MM.1S (cell line): ENCODE data around the gene MPP4.

ENCODE experiments used
- DNase-seq: peaks from one replicate; pipeline ENCODE4 v3.0.0-alpha.2; 2015
- H2AFZ ChIP-seq: fragments of 300-600 bp; sonication (generic); 2 replicates; pipeline ENCODE4 v1.6.0; 2016; ENCODE audit warnings: antibody characterized with exemption, low read length
- H3F3A ChIP-seq: fragments of 300-600 bp; sonication (generic); 2 replicates; pipeline ENCODE4 v1.6.1; 2016; ENCODE audit warnings: mild to moderate bottlenecking, antibody characterized with exemption, low read length, moderate library complexity, mixed read lengths; ENCODE audit not compliant: insufficient read depth
- H3K27ac ChIP-seq: fragments of 300-600 bp; sonication (generic); 2 replicates; pipeline ENCODE4 v1.5.1; 2016; ENCODE audit warnings: mild to moderate bottlenecking, low read length
- H3K27me3 ChIP-seq: fragments of 300-600 bp; sonication (generic); replicated peaks from 2 replicates; pipeline ENCODE4 v1.6.0; 2016; ENCODE audit warnings: low read length; ENCODE audit not compliant: insufficient read depth
- H3K36me3 ChIP-seq: fragments of 300-600 bp; sonication (generic); replicated peaks from 2 replicates; pipeline ENCODE4 v1.6.1; 2016; ENCODE audit warnings: mild to moderate bottlenecking, low read length, mixed read lengths; ENCODE audit not compliant: insufficient read depth
- H3K4me1 ChIP-seq: fragments of 300-600 bp; sonication (generic); 2 replicates; pipeline ENCODE4 v1.6.1; 2016; ENCODE audit warnings: low read length, mixed read lengths
- H3K4me2 ChIP-seq: fragments of 300-600 bp; sonication (generic); 2 replicates; pipeline ENCODE4 v1.6.0; 2016; ENCODE audit warnings: low read depth, low read length
- H3K4me3 ChIP-seq: fragments of 300-600 bp; sonication (generic); 2 replicates; pipeline ENCODE4 v1.5.1; 2016; ENCODE audit warnings: low read length, mixed read lengths
- H3K79me2 ChIP-seq: fragments of 300-600 bp; sonication (generic); 2 replicates; pipeline ENCODE4 v1.6.1; 2016; ENCODE audit warnings: mixed run types, low read length, mixed read lengths
- H3K9ac ChIP-seq: fragments of 300-600 bp; sonication (generic); 2 replicates; pipeline ENCODE4 v1.6.1; 2016; ENCODE audit warnings: low read length, mixed read lengths
- H3K9me2 ChIP-seq: fragments of 300-600 bp; sonication (generic); replicated peaks from 2 replicates; pipeline ENCODE4 v1.6.1; 2016; ENCODE audit warnings: mild to moderate bottlenecking, low read length, mixed read lengths; ENCODE audit not compliant: insufficient read depth
- H3K9me3 ChIP-seq: fragments of 300-600 bp; sonication (generic); replicated peaks from 2 replicates; pipeline ENCODE4 v1.6.1; 2016; ENCODE audit warnings: mild to moderate bottlenecking, low read length, mixed read lengths; ENCODE audit not compliant: insufficient read depth
- H4K20me1 ChIP-seq: fragments of 300-600 bp; sonication (generic); 2 replicates; pipeline ENCODE4 v1.6.1; 2016; ENCODE audit warnings: mild to moderate bottlenecking, low read length, moderate library complexity, mixed read lengths; ENCODE audit not compliant: insufficient read depth
- EZH2 ChIP-seq: fragments of 300-600 bp; sonication (generic); optimal IDR thresholded peaks from 2 replicates; pipeline ENCODE3; 2017; ENCODE audit warnings: low read depth, mild to moderate bottlenecking, antibody characterized with exemption, low read length, mixed read lengths
- EZH2phosphoT487 ChIP-seq: fragments of 300-600 bp; sonication (generic); IDR thresholded peaks from 2 replicates; pipeline ENCODE4 v1.6.1; 2018; ENCODE audit warnings: antibody characterized with exemption, low read length
- TF ChIP-seq, protein P1 (sequence below): fragments of 300-600 bp; sonication (generic); IDR thresholded peaks from 2 replicates; pipeline ENCODE4 v1.5.1; 2016; ENCODE audit warnings: antibody characterized with exemption, low read length, mixed read lengths

MPP4 gene

DNA sequence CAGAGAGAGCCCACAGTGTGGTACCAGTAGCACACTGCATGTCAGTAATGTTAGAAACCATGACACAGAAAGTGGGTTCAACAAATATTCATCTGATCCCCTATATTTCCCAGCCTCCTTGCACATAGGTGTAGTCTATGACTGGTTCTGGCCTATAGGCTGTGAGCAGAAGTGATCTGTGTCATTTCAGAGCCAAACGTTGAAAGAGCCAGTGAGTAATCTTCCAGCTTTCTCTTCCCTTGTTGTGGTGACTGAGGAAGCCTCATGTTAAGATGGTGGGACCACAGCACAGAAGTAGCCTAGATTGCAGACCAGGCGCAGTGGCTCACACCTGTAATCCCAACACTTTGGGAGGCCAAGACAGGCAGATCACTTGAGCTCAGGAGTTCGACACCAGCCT is 59.2 kb downstream of the MPP4 start:
- no peak for DNase-seq
- Histone ChIP-seq H3K9me3 (no peaks in the 10 kb centered on the region), H3K36me3 (no peaks in the 10 kb centered on the region), H3F3A (no peaks in the 10 kb centered on the region), H3K9me2 (no peaks in the 10 kb centered on the region), H3K4me3 (no peak overlapping the region), H2AFZ (no peak overlapping the region), H3K4me2 (no peak overlapping the region), H3K27ac (no peak overlapping the region), H3K27me3 (no peaks in the 10 kb centered on the region), H3K79me2 (no peaks in the 10 kb centered on the region), H4K20me1 (no peaks in the 10 kb centered on the region), H3K4me1 (peaks cover 9% of the 10 kb centered on the region), H3K9ac (no peak overlapping the region)
- no peak for TF ChIP-seq EZH2
- TF ChIP-seq EZH2phosphoT487: no peak
- TF ChIP-seq, protein P1, sequence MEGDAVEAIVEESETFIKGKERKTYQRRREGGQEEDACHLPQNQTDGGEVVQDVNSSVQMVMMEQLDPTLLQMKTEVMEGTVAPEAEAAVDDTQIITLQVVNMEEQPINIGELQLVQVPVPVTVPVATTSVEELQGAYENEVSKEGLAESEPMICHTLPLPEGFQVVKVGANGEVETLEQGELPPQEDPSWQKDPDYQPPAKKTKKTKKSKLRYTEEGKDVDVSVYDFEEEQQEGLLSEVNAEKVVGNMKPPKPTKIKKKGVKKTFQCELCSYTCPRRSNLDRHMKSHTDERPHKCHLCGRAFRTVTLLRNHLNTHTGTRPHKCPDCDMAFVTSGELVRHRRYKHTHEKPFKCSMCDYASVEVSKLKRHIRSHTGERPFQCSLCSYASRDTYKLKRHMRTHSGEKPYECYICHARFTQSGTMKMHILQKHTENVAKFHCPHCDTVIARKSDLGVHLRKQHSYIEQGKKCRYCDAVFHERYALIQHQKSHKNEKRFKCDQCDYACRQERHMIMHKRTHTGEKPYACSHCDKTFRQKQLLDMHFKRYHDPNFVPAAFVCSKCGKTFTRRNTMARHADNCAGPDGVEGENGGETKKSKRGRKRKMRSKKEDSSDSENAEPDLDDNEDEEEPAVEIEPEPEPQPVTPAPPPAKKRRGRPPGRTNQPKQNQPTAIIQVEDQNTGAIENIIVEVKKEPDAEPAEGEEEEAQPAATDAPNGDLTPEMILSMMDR: no peak

DNA sequence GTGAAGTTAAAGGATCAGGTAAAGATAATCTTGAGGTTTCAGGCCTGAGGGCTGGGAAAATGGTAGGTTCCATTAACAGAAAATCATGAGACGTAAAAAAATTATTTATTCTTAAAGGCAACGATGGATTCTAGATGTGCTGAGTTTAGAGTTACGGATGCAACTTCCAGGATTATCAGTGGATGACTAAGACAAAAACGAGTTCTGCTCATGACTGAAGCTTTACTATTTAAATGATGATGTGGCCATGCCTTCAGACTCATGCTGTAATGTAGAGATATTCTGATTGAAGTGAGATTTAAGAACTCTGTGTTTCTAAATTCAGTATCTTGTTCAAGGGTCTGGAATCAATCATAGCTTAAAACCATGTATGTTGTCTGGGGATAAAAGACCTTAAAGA is 60.1 kb downstream of the MPP4 start:
- H3K4me3 ChIP-seq: no peak overlapping the region
- no peak for DNase-seq
- no peaks in the 10 kb centered on the region for H3K27me3 ChIP-seq
- H3K27ac ChIP-seq: no peak overlapping the region
- no peaks in the 10 kb centered on the region for H3K36me3 ChIP-seq
- H3K4me2 ChIP-seq: no peak overlapping the region
- no peak overlapping the region for H3K9ac ChIP-seq
- H3K9me2 ChIP-seq: no peaks in the 10 kb centered on the region
- no peaks in the 10 kb centered on the region for H4K20me1 ChIP-seq
- no peaks in the 10 kb centered on the region for H3F3A ChIP-seq
- no peak overlapping the region for H2AFZ ChIP-seq
- no peaks in the 10 kb centered on the region for H3K79me2 ChIP-seq
- peaks cover 5% of the 10 kb centered on the region for H3K4me1 ChIP-seq
- TF ChIP-seq EZH2: no peak
- TF ChIP-seq, protein P1: no peak
- TF ChIP-seq EZH2phosphoT487: no peak
- H3K9me3 ChIP-seq: no peaks in the 10 kb centered on the region

DNA sequence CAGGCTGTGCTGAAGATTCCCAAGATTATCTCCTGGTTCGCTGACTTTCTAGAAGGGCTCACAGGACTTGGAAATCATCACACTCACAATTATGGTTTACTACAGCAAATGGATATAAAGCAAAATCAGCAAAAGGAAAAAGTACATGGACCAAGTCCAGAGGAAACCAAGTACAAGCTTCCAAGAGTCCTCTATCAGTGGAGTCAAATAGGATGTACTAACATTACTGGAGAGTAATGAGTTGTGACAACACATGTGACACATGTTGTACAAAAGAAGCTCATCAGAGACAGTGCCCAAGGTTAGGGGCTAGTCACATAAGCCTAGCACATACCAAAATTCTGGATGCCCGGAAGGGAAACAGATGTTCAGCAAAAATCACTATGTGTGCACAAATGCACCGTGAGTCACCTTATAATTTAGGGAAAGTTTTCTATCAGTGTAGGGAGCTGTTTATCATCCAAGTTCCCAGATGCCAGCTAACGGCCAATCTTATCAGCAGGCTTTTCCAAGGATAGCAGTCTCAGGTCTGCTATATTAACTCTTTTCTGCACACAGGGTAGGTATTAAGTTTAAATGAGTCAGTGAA is 64.7 kb downstream of the MPP4 start:
- Histone ChIP-seq H3K27ac (no peak overlapping the region), H3K9me2 (no peaks in the 10 kb centered on the region), H3K79me2 (no peaks in the 10 kb centered on the region), H3K9ac (no peak overlapping the region), H3K27me3 (no peaks in the 10 kb centered on the region), H3K4me1 (no peaks in the 10 kb centered on the region), H3K9me3 (no peaks in the 10 kb centered on the region), H3F3A (no peaks in the 10 kb centered on the region), H3K4me3 (no peak overlapping the region), H3K36me3 (no peaks in the 10 kb centered on the region), H3K4me2 (no peak overlapping the region), H4K20me1 (no peaks in the 10 kb centered on the region), H2AFZ (no peak overlapping the region)
- TF ChIP-seq EZH2 (no peak), EZH2phosphoT487 (no peak)
- TF ChIP-seq, protein P1: no peak
- no peak for DNase-seq
